ENCODE data around the gene NT5DC1. TPM values are rescaled to one million over a fixed set of nuclear protein-coding genes. Genes with fewer than 3 reads are reported as not detected.

The NT5DC1 gene
- total and polyA plus RNA-seq, 10 of the 15 experiments (the other 5 are each of a cell fraction or from before 2014, with no cell fraction given), result 40.8 to 140 (median 66.8) TPM

DNA sequence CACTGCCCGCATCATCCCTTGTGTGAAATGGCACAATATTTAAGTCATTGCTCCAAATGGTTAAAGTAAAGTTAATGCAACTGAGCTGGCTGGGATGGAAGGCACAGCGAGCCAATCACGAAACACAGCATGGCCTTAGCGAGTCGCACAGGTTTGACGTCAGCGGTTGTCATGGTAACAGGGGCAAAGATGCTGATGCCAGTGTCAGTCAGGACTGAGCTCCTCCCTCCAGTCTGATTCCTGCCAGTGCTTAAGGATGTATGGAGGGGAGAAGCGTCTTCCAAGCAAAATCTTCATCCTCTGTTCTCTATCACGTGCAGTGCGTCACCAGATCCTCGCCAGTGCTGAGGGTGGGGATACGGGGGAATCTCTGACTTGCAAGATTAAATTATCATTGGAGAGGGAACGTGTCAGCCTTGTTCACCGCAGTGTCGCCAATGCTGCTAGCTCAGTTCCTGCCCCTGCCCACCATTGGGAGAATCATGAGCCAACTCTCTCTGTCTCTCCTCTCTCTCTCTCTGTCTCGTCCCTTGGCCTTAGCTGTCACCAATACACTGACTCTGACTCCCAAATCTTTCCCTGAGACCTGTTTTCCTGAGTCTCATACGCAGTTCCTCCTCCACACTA, 128.7 kb downstream of the NT5DC1 start:
- ChIA-PET POLR2A (interaction anchor here (0.6 kb wide), 1 partner anchor 224 kb away, joined by 3 read pairs; no protein-coding TSS in a partner anchor), RAD21 (ENCODE audit: unreplicated experiment) (interaction anchor here (1.5 kb wide), 1 partner anchor 11 kb away, joined by 4 read pairs; no protein-coding TSS in a partner anchor), SMC1A (ENCODE audit: uncharacterized antibody, unreplicated experiment) (interaction anchor here (0.6 to 1.7 kb wide), 3 partner anchors 14 to 331 kb away, joined by 3 read pairs; no protein-coding TSS in a partner anchor), CTCF (interaction anchor here (0.7 to 2.6 kb wide), 6 partner anchors 11 to 94 kb away, joined by 3 to 13 read pairs (median 4); no protein-coding TSS in a partner anchor)
- TF ChIP-seq MEF2A (IDR thresholded peaks at IDR 0.05; ENCODE audit: insufficient read depth, low read depth, low read length), result no peak
- TF ChIP-seq BMI1 (IDR thresholded peaks at IDR 0.05; ENCODE audit: borderline replicate concordance), result peak; percentile 33; the same call in 1 of the 2 replicates
- no peak for TF ChIP-seq SUPT20H (IDR thresholded peaks at IDR 0.05; ENCODE audit: borderline replicate concordance, control insufficient read depth, low read depth, low read length)
- TF ChIP-seq CREB1 (IDR thresholded peaks at IDR 0.05; ENCODE audit: low read depth), result peak; percentile 69; the same call in 1 of the 2 replicates
- peak; percentile 10 for TF ChIP-seq PBX3 (IDR thresholded peaks at IDR 0.05; ENCODE audit: insufficient replicate concordance, low read depth, low read length)
- no peak for TF ChIP-seq RAD21 (IDR thresholded peaks at IDR 0.05; ENCODE audit: insufficient read depth, low read depth, low read length)
- TF ChIP-seq, protein P1, sequence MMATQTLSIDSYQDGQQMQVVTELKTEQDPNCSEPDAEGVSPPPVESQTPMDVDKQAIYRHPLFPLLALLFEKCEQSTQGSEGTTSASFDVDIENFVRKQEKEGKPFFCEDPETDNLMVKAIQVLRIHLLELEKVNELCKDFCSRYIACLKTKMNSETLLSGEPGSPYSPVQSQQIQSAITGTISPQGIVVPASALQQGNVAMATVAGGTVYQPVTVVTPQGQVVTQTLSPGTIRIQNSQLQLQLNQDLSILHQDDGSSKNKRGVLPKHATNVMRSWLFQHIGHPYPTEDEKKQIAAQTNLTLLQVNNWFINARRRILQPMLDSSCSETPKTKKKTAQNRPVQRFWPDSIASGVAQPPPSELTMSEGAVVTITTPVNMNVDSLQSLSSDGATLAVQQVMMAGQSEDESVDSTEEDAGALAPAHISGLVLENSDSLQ (IDR thresholded peaks at IDR 0.05), result peak; percentile 73
- peak; percentile 32; the same call in 1 of the 2 replicates for TF ChIP-seq NFYB (IDR thresholded peaks at IDR 0.05; ENCODE audit: insufficient read depth, low read depth, low read length)
- TF ChIP-seq ATF3 (IDR thresholded peaks at IDR 0.05; ENCODE audit: borderline replicate concordance, extremely low read depth, low read depth, low read length), result no peak
- TF ChIP-seq RFX5 (IDR thresholded peaks at IDR 0.05; ENCODE audit: low read depth, low read length), result peak; percentile 86
- peaks cover 0 to 14% of the 10 kb centered on the region in 2 experiments; a peak in 3 of 4 replicates for H3K36me3 ChIP-seq (ENCODE audit: control insufficient read depth in 2 of 2, insufficient read depth in 2 of 2, low read length in 1 of 2)
- no peak overlapping the region for H3K27ac ChIP-seq (ENCODE audit: control insufficient read depth, insufficient read depth)
- FAIRE-seq (no peak), DNase-seq (ENCODE audit: low read depth, low spot score) (no peak), ATAC-seq (peak; percentile 21; the same call in 1 of the 3 replicates)
- no peak overlapping the region for H2AFZ ChIP-seq (ENCODE audit: control insufficient read depth, low read depth, low read length)
- intact Hi-C loops (cut with micrococcal nuclease; ENCODE audit: unreplicated experiment) (no loop called here), in situ Hi-C loops (cut with MboI) (no loop called here)
- H3K4me3 ChIP-seq, result no peak overlapping the region
- no peaks in the 10 kb centered on the region for H3K4me1 ChIP-seq (ENCODE audit: control insufficient read depth, insufficient read depth, low read length)
- H3K4me2 ChIP-seq (ENCODE audit: control insufficient read depth, insufficient read depth), result no peak overlapping the region
- no peaks in the 10 kb centered on the region for H3K27me3 ChIP-seq (replicated peaks in 1 of 2; ENCODE audit: control insufficient read depth in 2 of 2, insufficient read depth in 2 of 2, low read length in 1 of 2)
- no peaks in the 10 kb centered on the region for H4K20me1 ChIP-seq (ENCODE audit: control insufficient read depth, insufficient read depth)
- no peaks in the 10 kb centered on the region for H3K79me2 ChIP-seq (ENCODE audit: control insufficient read depth, insufficient read depth, low read length)
- TSS peak; percentile 48 for BruUV-seq (replicated peaks)
- no peaks in the 10 kb centered on the region for H3K9me3 ChIP-seq (replicated peaks; ENCODE audit: control insufficient read depth, insufficient read depth, low read length)
- no peak overlapping the region for H3K9ac ChIP-seq (ENCODE audit: control insufficient read depth, insufficient read depth, low read length)
- WGBS (ENCODE audit: insufficient coverage, insufficient replicate concordance, low lambda C conversion rate, missing lambda C conversion rate), result 96% methylated on average over 17 of the region's 17 CpGs

All from GM12878 (cell line).